Psoas muscle (tissue), 8 donors: Measurements from ENCODE around the gene RGCC. TPM values are rescaled to one million over a fixed set of nuclear protein-coding genes. Genes with fewer than 3 reads are reported as not detected.

Experiments used
- ATAC-seq, 4 donors: fragments of 200-7000 bp; cut with Tn5 transposase; one replicate each; pipeline ENCODE4 v1.9.1; 2020; ENCODE audit warnings: moderate library complexity in 3 of 4, mild to moderate bottlenecking in 2 of 4
- DNase-seq, 2 donors: peaks; one replicate each; pipeline ENCODE4 v3.0.0-alpha.2; 2020
- H3K27ac ChIP-seq: fragments of 200-600 bp; one replicate; pipeline ENCODE4 v1.8.0; 2022
- H3K27me3 ChIP-seq, 3 donors: fragments of 200-600 bp in 1 of 3; one replicate each; pipeline versions ENCODE4 v1.6.1 to v1.8.0; 2013 to 2022; ENCODE audit warnings: low read length in 2 of 3, mild to moderate bottlenecking in 2 of 3, moderate library complexity in 1 of 3; ENCODE audit not compliant: insufficient read depth in 3 of 3
- H3K36me3 ChIP-seq, 2 donors: fragments of 200-600 bp in 1 of 2; one replicate each; pipeline versions ENCODE4 v1.6.1 to v1.8.0; 2013 to 2022; ENCODE audit warnings: low read depth in 1 of 2, mild to moderate bottlenecking in 1 of 2, moderate library complexity in 1 of 2; ENCODE audit not compliant: insufficient read depth in 1 of 2
- H3K4me1 ChIP-seq: fragments of 200-600 bp; one replicate; pipeline ENCODE4 v1.8.0; 2022
- H3K4me3 ChIP-seq: fragments of 200-600 bp; one replicate; pipeline ENCODE4 v1.8.0; 2022; ENCODE audit warnings: mild to moderate bottlenecking
- H3K9me3 ChIP-seq: fragments of 200-600 bp; one replicate; pipeline ENCODE4 v1.8.0; 2022
- CTCF ChIP-seq: fragments of 200-600 bp; IDR thresholded peaks from one replicate; pipeline ENCODE4 v1.8.0; 2022; ENCODE audit warnings: antibody characterized with exemption
- WGBS, 3 donors: extraction: QIAGEN DNeasy Blood & Tissue Kit; methylation state at CpG; one replicate each; pipeline versions ENCODE4 v1.1.6 to v1.1.7; 2013; 5-methylcytosine and 5-hydroxymethylcytosine counted together
- intact Hi-C, 2 donors: fragments of 100-400 bp; cut with DNase I; formaldehyde crosslinking; loops; one replicate each; pipeline versions ENCODE4 v1.11.0 to v1.14.2; 2022
- polyA plus RNA-seq, 3 donors: library from polyadenylated mRNA; stranded (reverse); fragments of 200-250 nt; gene quantifications; one replicate each; pipeline ENCODE4 v1.2.3, GENCODE V29; 2013
- total RNA-seq, 4 donors: library from RNA; stranded (reverse); fragmentation: NEBNext Ultra II Directional in 2 of 4; extraction: Animal tissue kit (Norgen Biotek cat#: 25700) in 2 of 4; gene quantifications; one replicate each; pipeline versions ENCODE4 v1.2.1 to v1.2.4, GENCODE V29; 2021 to 2023
- donor health status: healthy with polysubstance abuse.
- donor health status: DM: no; HTN: no; CAD: no; lungs with moderate emphysema.
- donor health status: Bipolar disorder and iron deficiency.
- donor health status: healthy.
- donor health status: DM: yes; HTN: yes; CAD: no.
- donor health status: DM: no; HTN: no; CAD: no.
- donor health status: DM: no; HTN: no; CAD: no.
- donor health status: DM: yes; HTN: yes; CAD: no.

The RGCC gene
- total and polyA plus RNA-seq, 7 donors: 10.1 to 35.1 (median 19.1) TPM

- no peak overlapping the region for H3K4me3 ChIP-seq
- no peaks in the 10 kb centered on the region for H3K9me3 ChIP-seq
- WGBS, 3 donors: 90 to 92% (median 90%) methylated on average over 11 of the region's 11 CpGs
- intact Hi-C loops: no loop called here
- TF ChIP-seq CTCF: no peak
- ATAC-seq: no peak
- no peaks in the 10 kb centered on the region for H3K4me1 ChIP-seq
- no peaks in the 10 kb centered on the region for H3K36me3 ChIP-seq
- H3K27ac ChIP-seq: no peak overlapping the region
- no peaks in the 10 kb centered on the region for H3K27me3 ChIP-seq
- DNase-seq: no peak
These were observed 56.2 kb downstream of the RGCC start for GRCh38 chr13:41513600-41513999.

DNA sequence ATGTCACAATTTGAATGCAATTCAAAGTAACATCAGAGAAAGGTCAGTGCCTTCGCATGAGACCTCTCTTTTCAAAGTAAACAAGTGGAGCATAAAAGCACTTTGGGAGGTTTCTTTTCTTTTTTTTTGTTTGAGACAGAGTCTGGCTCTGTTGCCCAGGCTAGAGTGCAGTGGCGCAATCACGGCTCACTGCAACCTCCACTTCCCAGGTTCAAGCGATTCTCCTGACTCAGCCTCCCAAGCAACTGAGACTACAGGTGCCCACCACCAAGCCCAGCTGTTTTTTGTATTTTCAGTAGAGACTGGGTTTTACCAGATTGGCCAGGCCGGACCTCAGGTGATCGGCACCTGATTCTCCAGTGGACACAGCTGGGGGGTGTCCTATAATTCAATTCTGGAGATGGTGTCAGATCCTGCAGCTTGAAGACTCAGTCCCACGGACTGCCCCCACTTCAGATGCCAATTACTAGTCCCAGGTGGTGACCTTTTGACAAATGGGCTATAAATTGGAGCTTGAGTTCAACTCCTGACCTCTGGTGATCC, 57.6 kb downstream of the RGCC start:
- intact Hi-C loops: no loop called here
- no peaks in the 10 kb centered on the region for H3K36me3 ChIP-seq
- no peak overlapping the region for H3K27ac ChIP-seq
- no peaks in the 10 kb centered on the region for H3K27me3 ChIP-seq
- H3K4me3 ChIP-seq: no peak overlapping the region
- ATAC-seq (no peak), DNase-seq (no peak)
- 84 to 86% (median 86%) methylated on average over 7 of the region's 7 CpGs for WGBS, 3 donors
- no peaks in the 10 kb centered on the region for H3K9me3 ChIP-seq
- H3K4me1 ChIP-seq: no peaks in the 10 kb centered on the region
- no peak for TF ChIP-seq CTCF

- H3K4me1 ChIP-seq: no peaks in the 10 kb centered on the region
- no peaks in the 10 kb centered on the region for H3K9me3 ChIP-seq
- H3K27ac ChIP-seq: no peak overlapping the region
- no peak overlapping the region for H3K4me3 ChIP-seq
- no peaks in the 10 kb centered on the region for H3K36me3 ChIP-seq
- intact Hi-C loops: no loop called here
- DNase-seq (no peak), ATAC-seq (no peak)
- H3K27me3 ChIP-seq: no peaks in the 10 kb centered on the region
- TF ChIP-seq CTCF: no peak
- WGBS, 3 donors: 77 to 85% (median 84%) methylated on average over 14 to 15 of the region's 15 CpGs
These were observed 58.3 kb downstream of the RGCC start for GRCh38 chr13:41515491-41516139.

- ATAC-seq: no peak
- Histone ChIP-seq H3K4me3 (no peak overlapping the region), H3K27ac (no peak overlapping the region), H3K4me1 (no peaks in the 10 kb centered on the region), H3K27me3 (no peaks in the 10 kb centered on the region), H3K9me3 (no peaks in the 10 kb centered on the region), H3K36me3 (no peaks in the 10 kb centered on the region)
- intact Hi-C loops: no loop called here
- 97 to 100% (median 98%) methylated on average over 3 of the region's 3 CpGs for WGBS, 3 donors
- no peak for TF ChIP-seq CTCF
- no peak for DNase-seq
These were observed 58.8 kb downstream of the RGCC start for GRCh38 chr13:41516166-41516565.

- Histone ChIP-seq H3K9me3 (no peaks in the 10 kb centered on the region), H3K4me1 (no peaks in the 10 kb centered on the region), H3K36me3 (no peaks in the 10 kb centered on the region), H3K4me3 (no peak overlapping the region), H3K27ac (no peak overlapping the region), H3K27me3 (no peaks in the 10 kb centered on the region)
- intact Hi-C loops: no loop called here
- DNase-seq (no peak), ATAC-seq (no peak)
- 83 to 89% (median 85%) methylated on average over 4 of the region's 4 CpGs for WGBS, 3 donors
- TF ChIP-seq CTCF: no peak
These were observed 59.4 kb downstream of the RGCC start for GRCh38 chr13:41516760-41517159.
